HL-60/S4 treated with retinoic acid at 250 ng/mL for 4 days and 3 days (cell line): ENCODE results near the gene ARMC9.

Experiments
- in situ Hi-C: fragments of 300-500 bp; cut with MboI; formaldehyde crosslinking; loops from 2 replicates; pipeline ENCODE4 v1.7.0; 2022; ENCODE audit warnings: low sequenced_read_pairs

Gene ARMC9

DNA sequence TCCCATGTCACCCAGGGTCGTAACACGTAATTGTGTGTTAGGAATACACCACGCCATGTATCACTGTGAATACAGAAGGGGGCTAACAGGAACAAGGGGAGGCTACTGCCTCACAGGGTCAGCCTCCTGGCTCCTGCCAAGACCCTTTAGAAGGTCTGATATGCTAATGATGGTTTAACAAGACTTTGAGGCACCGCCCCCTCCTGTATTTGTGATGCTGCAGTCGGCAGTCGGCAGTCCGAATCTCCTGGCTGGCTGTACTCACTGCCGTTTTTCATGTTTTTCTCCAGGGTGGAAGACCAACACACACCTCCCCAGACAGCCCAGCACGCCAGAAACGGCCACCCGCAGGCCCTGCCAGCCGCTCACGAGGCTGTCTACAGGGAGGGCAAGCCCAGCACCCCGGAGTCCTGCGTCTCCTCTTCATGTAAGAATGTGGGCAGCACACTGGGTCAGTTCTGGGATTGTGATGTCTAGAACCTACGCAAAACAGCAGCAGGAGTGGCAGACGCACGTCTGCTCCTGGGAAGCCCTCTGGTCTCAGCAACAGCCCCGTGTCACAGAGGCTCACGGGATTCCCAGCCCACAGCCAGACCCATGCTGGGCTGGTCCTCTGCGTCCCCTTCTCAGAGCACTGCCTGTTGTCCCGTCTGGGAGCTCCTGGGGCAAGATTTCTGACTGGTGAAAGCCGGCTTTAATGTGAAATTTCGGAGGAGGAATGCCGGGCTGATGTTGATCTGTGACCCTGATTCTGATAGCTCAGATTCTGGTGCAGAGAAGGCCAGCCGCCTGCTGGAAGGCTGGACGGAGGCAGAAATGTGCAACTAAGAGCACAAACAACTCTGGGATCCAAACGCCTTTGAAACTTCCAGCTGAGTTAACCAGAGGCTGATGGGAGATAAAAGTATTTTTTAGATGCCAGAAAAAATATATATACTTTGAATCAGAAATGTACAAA, 157.4 kb downstream of the ARMC9 start:
- in situ Hi-C loops: no loop called here

DNA sequence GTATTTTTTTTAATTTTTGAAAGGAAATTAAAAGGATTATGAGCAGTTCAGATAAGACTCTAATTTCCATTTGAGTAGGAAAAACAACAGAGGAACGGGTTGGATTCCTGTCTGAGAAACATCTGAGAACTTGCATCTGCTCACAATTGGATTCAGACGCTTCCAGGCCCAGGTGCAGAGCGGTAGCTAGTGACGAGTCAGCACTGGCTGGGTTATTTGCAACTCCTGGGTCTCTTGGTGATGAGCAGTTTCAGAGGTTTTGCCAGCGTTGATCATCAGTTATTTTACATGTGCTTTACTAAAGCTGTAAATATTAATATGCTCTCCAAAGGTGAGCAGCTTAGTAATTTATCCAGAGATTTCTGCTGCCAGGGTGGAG, 158.0 kb downstream of the ARMC9 start:
- in situ Hi-C loops: no loop called here

GRCh38 chr2:231357048-231357447, 158.6 kb downstream of the ARMC9 start:
- in situ Hi-C loops: no loop called here

- in situ Hi-C loops: no loop called here
Measured at GRCh38 chr2:231357931-231358330, 159.5 kb downstream of the ARMC9 start.

DNA sequence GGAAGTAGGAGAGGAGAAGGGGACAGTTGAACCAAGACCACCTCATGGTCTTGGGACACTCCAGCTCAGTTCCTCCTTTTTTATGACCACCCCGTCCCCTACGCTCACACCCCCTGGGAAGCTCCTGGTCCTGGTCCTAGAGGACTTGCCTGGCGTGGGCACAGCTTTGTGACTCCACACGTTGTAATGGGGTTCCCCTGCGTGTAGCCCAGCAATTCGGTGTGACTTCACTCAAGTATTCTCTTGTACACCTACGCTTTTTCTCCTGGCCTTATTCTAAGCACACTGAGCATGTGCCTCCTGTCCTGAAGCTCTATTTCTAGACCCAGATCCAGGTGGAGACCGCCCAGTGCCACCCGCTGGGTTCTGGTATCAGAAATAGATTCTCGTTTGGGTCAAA, 161.0 kb downstream of the ARMC9 start:
- in situ Hi-C loops: no loop called here

DNA sequence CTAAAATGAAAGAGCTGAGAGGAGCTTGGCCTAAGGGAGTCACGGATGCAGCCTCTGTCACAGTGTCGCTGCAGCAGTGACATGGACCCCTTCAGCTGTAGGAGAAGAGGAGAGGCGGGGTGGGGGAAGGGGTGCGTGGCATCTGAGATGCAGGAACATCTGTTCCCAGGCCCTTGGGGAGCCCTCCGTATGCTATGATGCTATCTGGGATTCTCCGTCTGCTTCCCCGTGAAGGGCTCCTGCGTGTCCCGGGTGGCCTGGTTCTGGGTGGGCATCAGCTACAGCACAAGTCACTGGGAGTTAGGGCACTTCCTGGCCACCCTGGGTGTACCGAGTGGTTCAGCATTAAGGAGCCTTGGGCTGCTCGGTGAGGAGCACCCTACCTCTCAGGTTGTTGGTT, 161.5 kb downstream of the ARMC9 start:
- in situ Hi-C loops: no loop called here

DNA sequence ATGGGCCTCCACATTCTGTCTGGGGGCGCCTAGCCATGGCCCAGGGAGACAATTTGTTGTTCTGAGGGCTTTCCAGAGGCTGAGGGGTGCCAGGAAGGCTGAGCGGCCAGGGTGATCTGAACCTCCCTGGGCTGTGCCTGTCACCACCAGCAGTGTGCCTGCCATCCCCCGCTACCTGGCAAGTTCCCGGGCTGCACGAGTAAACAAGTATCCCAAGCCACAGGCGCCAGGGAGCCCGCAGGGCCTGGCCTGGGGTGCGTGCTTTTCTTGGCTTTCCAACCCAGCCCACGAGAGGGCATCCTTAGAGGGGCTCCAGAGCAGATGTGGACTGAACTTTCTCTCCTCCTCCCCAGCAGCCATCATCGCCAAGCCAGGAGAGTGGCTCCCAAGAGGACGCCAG, 162.0 kb downstream of the ARMC9 start:
- in situ Hi-C loops: no loop called here

DNA sequence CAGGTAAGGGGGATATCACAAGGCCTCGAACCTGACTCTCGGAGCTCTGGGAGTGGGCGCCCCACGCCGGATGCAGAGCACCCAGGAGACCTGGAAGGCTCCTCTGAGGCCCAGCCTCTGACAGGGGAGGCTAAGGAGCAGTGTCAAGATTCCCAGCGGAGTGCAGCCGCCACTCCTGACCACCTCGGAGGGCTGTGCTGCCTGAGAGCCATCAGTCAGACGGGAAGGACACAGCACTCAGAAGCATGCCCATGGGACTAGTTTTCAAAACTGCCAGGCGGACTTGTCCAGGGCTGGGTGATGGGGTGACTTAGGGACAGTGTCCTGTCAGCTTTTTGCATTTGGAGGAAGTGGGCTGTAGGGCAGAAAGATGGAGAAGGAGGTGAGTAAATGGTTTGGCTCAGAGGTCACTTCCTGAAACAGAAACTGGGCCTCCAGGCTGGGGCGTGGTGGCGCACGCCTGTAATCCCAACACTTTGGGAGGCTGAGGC, 162.5 kb downstream of the ARMC9 start:
- in situ Hi-C loops: no loop called here

DNA sequence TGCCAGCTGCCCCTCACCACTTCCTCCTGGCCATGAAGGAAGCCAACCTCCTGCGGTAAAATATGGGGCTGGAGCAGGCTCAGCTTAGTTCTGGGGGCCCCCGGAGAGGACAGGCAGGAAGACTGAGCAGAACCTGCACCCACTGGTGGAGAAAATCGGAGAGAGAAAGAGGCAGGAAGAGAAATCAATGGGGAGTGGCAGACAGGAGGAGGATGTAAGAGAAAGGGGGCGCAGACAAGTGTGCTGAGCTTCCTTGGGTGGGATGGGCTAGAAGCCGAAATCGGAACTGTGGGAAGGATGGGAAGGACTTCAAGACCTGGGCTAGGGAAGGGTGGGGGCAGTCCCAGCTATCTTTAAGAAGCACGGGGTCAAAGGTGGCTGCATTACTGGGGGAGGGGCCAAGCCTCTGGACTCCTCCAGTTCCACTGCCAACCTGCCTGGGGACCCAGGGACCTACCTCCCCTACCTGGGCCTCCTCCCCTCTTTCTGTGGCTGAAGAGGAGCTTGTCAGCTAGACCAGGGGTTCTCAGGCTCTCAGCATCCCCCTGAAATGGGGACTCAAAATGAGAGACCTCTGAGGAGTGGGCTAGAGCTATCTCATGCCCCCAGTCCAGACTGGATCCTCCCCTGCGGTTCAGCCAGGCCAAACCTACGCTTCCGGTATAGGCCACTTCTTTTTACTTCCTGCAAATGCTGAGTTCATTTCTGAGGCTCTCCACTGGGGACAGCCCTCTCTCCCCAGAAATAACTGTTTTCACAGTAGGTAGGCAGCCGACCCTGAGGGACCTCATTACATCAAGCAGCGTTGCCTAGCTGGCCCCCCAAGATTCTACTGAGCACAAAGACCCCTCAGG, 163.5 kb downstream of the ARMC9 start:
- in situ Hi-C loops: no loop called here

DNA sequence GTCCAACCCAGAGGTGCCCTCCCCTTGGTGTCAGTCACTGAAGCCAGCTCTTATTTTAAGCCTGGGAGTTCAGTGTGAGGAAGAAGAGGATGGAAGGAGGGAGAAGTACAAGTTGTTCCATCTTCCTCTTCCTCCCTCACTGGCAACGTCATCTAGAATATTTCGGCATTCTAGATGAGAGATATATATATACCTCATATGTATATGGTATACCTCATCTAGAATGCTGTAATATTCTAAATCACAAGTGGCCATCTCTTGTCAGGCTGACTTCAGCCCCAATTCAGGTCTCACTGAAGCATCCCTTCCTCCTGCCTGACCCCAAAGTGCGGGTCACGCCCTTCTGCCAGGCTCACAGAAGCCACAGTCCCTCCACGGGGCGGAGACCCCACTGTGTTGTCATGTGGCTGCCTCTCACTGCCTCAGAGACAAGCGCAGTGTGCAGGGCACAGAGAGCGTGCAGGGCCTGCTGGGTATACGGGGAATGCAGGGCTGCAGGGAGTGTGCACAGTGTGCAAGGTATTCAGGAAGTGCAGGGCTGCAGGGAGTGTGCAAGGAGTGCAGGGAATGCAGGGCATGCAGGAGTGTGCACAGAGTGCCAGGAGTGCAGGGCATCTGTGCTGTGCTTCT, 164.2 kb downstream of the ARMC9 start:
- in situ Hi-C loops: no loop called here

DNA sequence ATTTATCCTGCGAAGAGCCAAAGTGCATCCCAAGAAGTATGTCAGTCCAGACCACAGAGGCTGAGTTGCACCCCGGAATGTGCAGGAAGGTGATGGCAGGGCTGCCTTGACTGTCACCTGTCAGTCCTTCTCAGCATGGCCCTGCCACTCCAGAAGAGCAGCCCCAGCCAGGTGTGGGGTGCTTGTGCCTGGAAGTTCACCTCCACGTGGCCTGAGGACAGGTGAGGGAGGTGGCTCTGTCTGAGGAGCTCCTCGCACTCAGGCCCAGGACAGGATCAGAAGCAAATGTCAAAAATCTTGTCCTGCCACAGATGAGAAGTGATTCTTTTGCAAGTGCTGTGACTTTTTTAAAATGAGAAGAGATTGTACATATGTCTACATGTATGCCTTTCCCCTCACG, 165.6 kb downstream of the ARMC9 start:
- in situ Hi-C loops: no loop called here

DNA sequence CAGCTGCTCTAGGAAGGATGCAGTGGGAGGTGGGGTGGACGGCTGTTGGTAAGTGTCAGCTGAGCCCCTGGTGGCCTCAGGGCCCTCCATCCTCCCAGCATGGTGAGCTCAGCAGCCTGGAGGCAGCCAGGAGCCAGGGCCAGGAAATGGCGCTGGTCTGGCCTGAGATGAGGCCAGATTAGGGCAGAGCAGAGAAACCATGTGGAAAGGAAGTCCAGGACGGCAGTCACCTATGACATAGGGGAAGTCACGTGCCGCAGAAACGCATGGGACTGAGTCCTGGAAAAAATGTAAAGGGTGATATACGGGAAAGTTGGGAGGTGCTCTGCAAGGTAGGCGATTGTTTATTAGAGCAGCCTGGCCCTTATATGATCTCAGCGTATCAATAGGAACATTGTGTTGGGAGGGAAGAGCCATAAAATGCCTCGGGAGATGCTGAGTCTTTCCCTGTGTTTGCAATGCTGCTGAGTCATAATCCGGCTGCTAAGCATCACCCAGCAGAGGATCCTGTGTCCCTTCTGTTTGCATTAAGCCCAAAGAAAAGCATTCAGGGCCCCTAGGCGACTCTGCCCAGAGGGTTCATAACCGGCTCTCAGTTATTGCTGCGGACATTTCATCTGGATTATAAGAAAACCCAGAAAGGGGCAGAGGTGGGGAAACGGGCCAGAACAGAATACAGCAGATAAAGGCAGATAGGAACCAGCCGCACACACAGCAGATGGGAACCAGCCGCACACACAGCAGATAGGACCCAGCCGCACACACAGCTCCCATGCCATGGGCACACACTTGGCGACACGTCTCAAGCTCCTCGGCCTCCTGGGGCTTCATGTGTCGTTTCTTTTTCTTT, 166.8 kb downstream of the ARMC9 start:
- in situ Hi-C loops: no loop called here

DNA sequence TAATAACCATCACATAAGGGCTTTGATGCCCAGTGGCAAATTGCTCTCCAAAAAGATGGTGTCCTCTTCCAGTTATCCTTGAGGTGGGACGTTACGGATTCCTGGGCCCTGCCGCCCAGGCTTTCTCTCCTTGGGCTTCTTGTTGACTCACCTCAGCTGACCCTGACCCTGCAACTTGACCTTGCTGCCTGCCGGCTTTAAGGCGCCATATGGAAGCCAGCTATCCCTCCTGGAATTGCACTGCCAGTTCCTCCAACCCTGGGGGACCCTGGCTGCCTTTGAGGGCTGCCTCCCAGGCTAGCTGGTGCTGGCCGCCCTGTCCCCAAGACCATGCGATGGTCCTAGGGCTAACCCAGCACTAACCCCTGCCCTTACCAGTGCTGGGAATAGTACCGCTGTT, 168.7 kb downstream of the ARMC9 start:
- in situ Hi-C loops: no loop called here

GRCh38 chr2:231369580-231370428, 171.4 kb downstream of the ARMC9 start:
- in situ Hi-C loops: no loop called here

- in situ Hi-C loops: no loop called here
Measured at GRCh38 chr2:231370429-231370748, 172.0 kb downstream of the ARMC9 start.

DNA sequence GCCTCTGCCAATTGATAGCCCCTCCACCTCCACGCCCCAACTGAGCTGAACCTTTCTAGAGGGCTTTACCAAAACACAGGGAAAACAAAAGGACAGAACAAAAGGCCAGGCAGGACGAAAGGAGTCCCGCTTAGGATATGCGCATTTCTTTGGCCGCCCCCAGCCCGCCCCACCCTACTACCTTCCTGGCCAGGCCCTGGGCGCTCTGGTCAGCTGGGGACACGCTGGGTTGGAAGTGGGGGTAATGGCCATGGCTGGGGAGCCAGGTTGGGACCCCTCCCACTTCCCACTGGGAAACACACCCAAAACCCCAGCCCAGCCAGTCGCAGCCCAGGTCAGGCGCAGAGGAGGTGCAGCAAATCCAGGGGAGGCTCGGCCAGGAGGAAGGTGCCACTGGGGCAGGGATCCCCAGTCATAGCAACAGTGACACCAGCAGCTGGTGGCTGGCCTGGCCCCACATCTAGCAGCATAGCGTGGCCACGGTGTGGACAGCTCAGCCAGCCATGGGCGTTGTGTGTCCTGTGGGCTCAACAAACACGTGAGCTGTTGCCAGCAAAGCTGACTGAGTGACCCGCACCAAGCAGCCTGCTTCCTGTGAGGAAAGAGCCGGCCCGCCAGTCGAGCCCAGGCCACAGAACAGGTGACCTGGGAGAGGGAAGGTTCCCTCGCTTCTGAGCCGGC, 172.5 kb downstream of the ARMC9 start:
- in situ Hi-C loops: no loop called here

DNA sequence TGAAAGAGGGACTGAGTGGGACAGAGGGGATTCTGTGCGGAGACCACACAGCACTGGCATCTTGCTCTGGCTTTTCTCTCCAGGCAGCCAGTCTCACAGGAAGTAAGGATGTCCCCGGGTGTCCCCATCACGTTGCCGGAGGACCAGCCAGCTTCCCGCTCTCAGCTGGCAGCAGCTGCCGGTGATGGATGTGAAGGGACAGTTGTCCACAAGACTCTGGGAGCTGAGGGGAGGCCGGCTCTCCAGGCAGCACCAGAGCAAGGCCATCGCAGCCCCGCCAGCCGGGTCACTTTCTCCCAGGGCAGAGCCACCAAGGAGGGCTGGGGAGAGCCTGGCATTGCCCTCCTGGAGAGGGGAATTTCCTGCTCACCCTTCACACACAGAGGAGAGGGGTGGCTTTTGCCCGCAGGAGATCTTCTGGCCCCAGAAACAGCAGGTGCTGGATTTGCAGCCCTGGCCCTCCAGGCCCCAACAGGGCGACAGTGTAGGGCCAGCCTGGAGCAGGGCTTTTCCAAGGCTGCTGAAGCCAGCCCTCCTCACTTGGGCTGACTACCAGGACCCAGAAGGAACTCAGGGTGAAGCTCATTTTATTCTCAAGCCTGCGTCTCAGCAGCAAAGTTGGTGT, 173.1 kb downstream of the ARMC9 start:
- in situ Hi-C loops: no loop called here

GRCh38 chr2:231372326-231372725, 173.9 kb downstream of the ARMC9 start:
- in situ Hi-C loops: no loop called here

GRCh38 chr2:231373184-231373583, 174.8 kb downstream of the ARMC9 start:
- in situ Hi-C loops: no loop called here
